DND-41 (cell line): ENCODE data around the gene RNF135.

ENCODE experiments used
- EZH2 ChIP-seq: IDR thresholded peaks from 3 replicates; pipeline ENCODE4 v1.6.1; 2012; ENCODE audit warnings: borderline replicate concordance, low read depth, mild to moderate bottlenecking, moderate library complexity, low read length, inconsistent platforms; ENCODE audit not compliant: severe bottlenecking
- TF ChIP-seq, protein P1 (sequence below): IDR thresholded peaks from 2 replicates; pipeline ENCODE4 v1.5.1; 2012; ENCODE audit warnings: borderline replicate concordance, low read length, moderate library complexity, mild to moderate bottlenecking; ENCODE audit not compliant: poor library complexity, severe bottlenecking; ENCODE audit errors: extremely low read depth

DNA sequence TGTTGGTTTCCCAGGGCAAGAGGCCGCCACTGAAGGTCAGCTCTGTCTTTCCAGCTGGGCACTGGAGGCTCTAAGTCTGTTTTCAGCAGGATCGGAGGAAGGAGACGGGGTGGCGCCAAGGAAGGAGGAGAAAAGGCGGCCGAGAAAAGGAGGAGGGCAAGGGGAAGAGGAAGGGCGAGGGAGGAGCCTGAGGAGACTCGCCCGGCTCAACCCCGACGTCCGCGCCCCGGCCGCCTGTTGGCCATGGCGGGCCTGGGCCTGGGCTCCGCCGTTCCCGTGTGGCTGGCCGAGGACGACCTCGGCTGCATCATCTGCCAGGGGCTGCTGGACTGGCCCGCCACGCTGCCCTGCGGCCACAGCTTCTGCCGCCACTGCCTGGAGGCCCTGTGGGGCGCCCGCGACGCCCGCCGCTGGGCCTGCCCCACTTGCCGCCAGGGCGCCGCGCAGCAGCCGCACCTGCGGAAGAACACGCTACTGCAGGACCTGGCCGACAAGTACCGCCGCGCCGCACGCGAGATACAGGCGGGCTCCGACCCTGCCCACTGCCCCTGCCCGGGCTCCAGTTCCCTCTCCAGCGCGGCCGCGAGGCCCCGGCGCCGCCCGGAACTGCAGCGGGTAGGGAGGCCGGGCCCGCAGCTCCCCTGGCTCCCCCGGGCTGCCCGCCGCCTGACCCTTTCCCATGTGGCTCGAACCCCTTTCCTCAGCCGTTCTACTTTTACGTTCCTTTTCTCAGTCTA lies at the start of gene RNF135:
- no peak for TF ChIP-seq EZH2
- TF ChIP-seq, protein P1, sequence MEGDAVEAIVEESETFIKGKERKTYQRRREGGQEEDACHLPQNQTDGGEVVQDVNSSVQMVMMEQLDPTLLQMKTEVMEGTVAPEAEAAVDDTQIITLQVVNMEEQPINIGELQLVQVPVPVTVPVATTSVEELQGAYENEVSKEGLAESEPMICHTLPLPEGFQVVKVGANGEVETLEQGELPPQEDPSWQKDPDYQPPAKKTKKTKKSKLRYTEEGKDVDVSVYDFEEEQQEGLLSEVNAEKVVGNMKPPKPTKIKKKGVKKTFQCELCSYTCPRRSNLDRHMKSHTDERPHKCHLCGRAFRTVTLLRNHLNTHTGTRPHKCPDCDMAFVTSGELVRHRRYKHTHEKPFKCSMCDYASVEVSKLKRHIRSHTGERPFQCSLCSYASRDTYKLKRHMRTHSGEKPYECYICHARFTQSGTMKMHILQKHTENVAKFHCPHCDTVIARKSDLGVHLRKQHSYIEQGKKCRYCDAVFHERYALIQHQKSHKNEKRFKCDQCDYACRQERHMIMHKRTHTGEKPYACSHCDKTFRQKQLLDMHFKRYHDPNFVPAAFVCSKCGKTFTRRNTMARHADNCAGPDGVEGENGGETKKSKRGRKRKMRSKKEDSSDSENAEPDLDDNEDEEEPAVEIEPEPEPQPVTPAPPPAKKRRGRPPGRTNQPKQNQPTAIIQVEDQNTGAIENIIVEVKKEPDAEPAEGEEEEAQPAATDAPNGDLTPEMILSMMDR: peak; percentile 19
